Smooth muscle cell (in vitro differentiated cells): ENCODE data around the gene ADAMTSL1. TPM values are rescaled to one million over a fixed set of nuclear protein-coding genes. Genes with fewer than 3 reads are reported as not detected.

Source experiments
- DNase-seq: peaks from one replicate; lab custom pipeline; 2025; ENCODE audit not compliant: unreplicated experiment; lab: John Stamatoyannopoulos, UW
- H2AFZ ChIP-seq: fragments of 200-600 bp; sonication (generic); 2 replicates; pipeline ENCODE4 v1.6.0; 2016; ENCODE audit warnings: antibody characterized with exemption, low read depth, mild to moderate bottlenecking
- H3F3A ChIP-seq: fragments of 200-600 bp; sonication (generic); 2 replicates; pipeline ENCODE4 v1.6.0; 2017; ENCODE audit warnings: antibody characterized with exemption, low read depth
- H3K27ac ChIP-seq: fragments of 200-600 bp; sonication (generic); 2 replicates; pipeline ENCODE4 v1.5.1; 2016; ENCODE audit warnings: low read depth, mild to moderate bottlenecking
- H3K27me3 ChIP-seq: fragments of 200-600 bp; sonication (generic); 2 replicates; pipeline ENCODE4 v1.6.1; 2016; ENCODE audit warnings: low read depth, mild to moderate bottlenecking
- H3K36me3 ChIP-seq: fragments of 200-600 bp; sonication (generic); 2 replicates; pipeline ENCODE4 v1.5.1; 2016; ENCODE audit warnings: low read depth
- H3K4me1 ChIP-seq: fragments of 200-600 bp; sonication (generic); 2 replicates; pipeline ENCODE4 v1.5.1; 2016; ENCODE audit warnings: low read depth
- H3K4me2 ChIP-seq: fragments of 200-600 bp; sonication (generic); 2 replicates; pipeline ENCODE4 v1.6.0; 2016; ENCODE audit warnings: mild to moderate bottlenecking
- H3K4me3 ChIP-seq: fragments of 200-600 bp; sonication (generic); 2 replicates; pipeline ENCODE4 v1.5.1; 2016; ENCODE audit warnings: mild to moderate bottlenecking
- H3K79me2 ChIP-seq: fragments of 200-600 bp; sonication (generic); 2 replicates; pipeline ENCODE4 v1.6.0; 2016; ENCODE audit warnings: low read depth, mild to moderate bottlenecking
- H3K9ac ChIP-seq: fragments of 200-600 bp; sonication (generic); 2 replicates; pipeline ENCODE4 v1.6.0; 2016; ENCODE audit warnings: low read depth
- H3K9me3 ChIP-seq: fragments of 200-600 bp; sonication (generic); replicated peaks from 2 replicates; pipeline ENCODE4 v1.5.1; 2016; ENCODE audit warnings: low read depth
- H4K20me1 ChIP-seq: fragments of 200-600 bp; sonication (generic); 2 replicates; pipeline ENCODE4 v1.6.0; 2016; ENCODE audit warnings: low read depth
- CTCF ChIP-seq: fragments of 200-600 bp; sonication (generic); IDR thresholded peaks from 2 replicates; pipeline ENCODE4 v1.5.1; 2017; ENCODE audit warnings: borderline replicate concordance, mild to moderate bottlenecking, antibody characterized with exemption; ENCODE audit not compliant: insufficient read depth, poor library complexity, severe bottlenecking
- WGBS: methylation state at CpG from one replicate; pipeline ENCODE4 v1.1.7; 2016; ENCODE audit warnings: low lambda C conversion rate; 5-methylcytosine and 5-hydroxymethylcytosine counted together
- polyA plus RNA-seq: library from polyadenylated mRNA; unstranded; fragments of >200 nt; fragmentation: Nextera tagmentation; extraction: Ambion mirVana; gene quantifications from 2 replicates; pipeline ENCODE4 v1.2.1, GENCODE V29; 2016
- total RNA-seq: library from RNA; depleted of rRNA; stranded (reverse); fragments of >200 nt; gene quantifications from 2 replicates; pipeline ENCODE4 v1.2.3, GENCODE V29; 2014

The ADAMTSL1 gene
- total and polyA plus RNA-seq, 2 experiments from 2014 or later: 4.3 to 4.4 TPM

- WGBS: 74% methylated on average over 1 of the region's 1 CpG
- no peak overlapping the region for H3K4me2 ChIP-seq
- H4K20me1 ChIP-seq: no peaks in the 10 kb centered on the region
- no peak overlapping the region for H3K4me3 ChIP-seq
- H3K9ac ChIP-seq: no peak overlapping the region
- no peak overlapping the region for H2AFZ ChIP-seq
- no peak for DNase-seq
- no peaks in the 10 kb centered on the region for H3K4me1 ChIP-seq
- H3K9me3 ChIP-seq: no peaks in the 10 kb centered on the region
- no peaks in the 10 kb centered on the region for H3F3A ChIP-seq
- no peaks in the 10 kb centered on the region for H3K79me2 ChIP-seq
- H3K27me3 ChIP-seq: no peaks in the 10 kb centered on the region
- TF ChIP-seq CTCF: no peak
- H3K27ac ChIP-seq: no peak overlapping the region
- H3K36me3 ChIP-seq: no peaks in the 10 kb centered on the region
Measured at GRCh38 chr9:18575686-18576085, 101.7 kb downstream of the ADAMTSL1 start.

- Histone ChIP-seq H3K27ac (no peak overlapping the region), H3K36me3 (no peaks in the 10 kb centered on the region), H3K9ac (no peak overlapping the region), H4K20me1 (no peaks in the 10 kb centered on the region), H3K4me1 (no peaks in the 10 kb centered on the region), H2AFZ (no peak overlapping the region), H3K4me3 (no peak overlapping the region), H3F3A (no peaks in the 10 kb centered on the region), H3K4me2 (no peak overlapping the region), H3K9me3 (no peaks in the 10 kb centered on the region), H3K27me3 (no peaks in the 10 kb centered on the region), H3K79me2 (no peaks in the 10 kb centered on the region)
- DNase-seq: no peak
- no peak for TF ChIP-seq CTCF
- 95% methylated on average over 2 of the region's 2 CpGs for WGBS
Measured at GRCh38 chr9:18579536-18579935, 105.6 kb downstream of the ADAMTSL1 start.

GRCh38 chr9:18580151-18580550 lies 106.2 kb downstream of the ADAMTSL1 start:
- H3K9ac ChIP-seq: no peak overlapping the region
- no peaks in the 10 kb centered on the region for H3K79me2 ChIP-seq
- H3K4me2 ChIP-seq: no peak overlapping the region
- H3K36me3 ChIP-seq: no peaks in the 10 kb centered on the region
- H3K27ac ChIP-seq: no peak overlapping the region
- H3F3A ChIP-seq: no peaks in the 10 kb centered on the region
- no peak overlapping the region for H2AFZ ChIP-seq
- no peak for DNase-seq
- H3K4me1 ChIP-seq: no peaks in the 10 kb centered on the region
- H4K20me1 ChIP-seq: no peaks in the 10 kb centered on the region
- H3K27me3 ChIP-seq: no peaks in the 10 kb centered on the region
- H3K9me3 ChIP-seq: no peaks in the 10 kb centered on the region
- H3K4me3 ChIP-seq: no peak overlapping the region
- WGBS: 94% methylated on average over 1 of the region's 1 CpG
- no peak for TF ChIP-seq CTCF

- H3K79me2 ChIP-seq: no peaks in the 10 kb centered on the region
Measured at GRCh38 chr9:18585996-18586395, 112.0 kb downstream of the ADAMTSL1 start.

More at GRCh38 chr9:18585996-18586395, 112.0 kb downstream of the ADAMTSL1 start:
- H3F3A ChIP-seq: no peaks in the 10 kb centered on the region
- DNase-seq: no peak
- no peaks in the 10 kb centered on the region for H3K36me3 ChIP-seq
- no peak overlapping the region for H2AFZ ChIP-seq
- H3K27ac ChIP-seq: no peak overlapping the region
- H3K9ac ChIP-seq: no peak overlapping the region
- H4K20me1 ChIP-seq: no peaks in the 10 kb centered on the region
- H3K4me1 ChIP-seq: no peaks in the 10 kb centered on the region
- H3K4me3 ChIP-seq: no peak overlapping the region
- TF ChIP-seq CTCF: no peak
- H3K9me3 ChIP-seq: no peaks in the 10 kb centered on the region
- no peaks in the 10 kb centered on the region for H3K27me3 ChIP-seq
- H3K4me2 ChIP-seq: no peak overlapping the region
